K562 (cell line): ENCODE data around the gene GAPDH. TPM values are rescaled to one million over a fixed set of nuclear protein-coding genes. Genes with fewer than 3 reads are reported as not detected.
A peak's percentile ranks its signal among the peaks of the same experiment; 100 is the strongest.

Source experiments
- BRF2 ChIP-seq: IDR thresholded peaks from 3 replicates; pipeline ENCODE4 v1.6.1; 2011; ENCODE audit warnings: borderline replicate concordance, mild to moderate bottlenecking; ENCODE audit not compliant: insufficient read length, insufficient read depth
- CREM ChIP-seq: IDR thresholded peaks from 2 replicates; pipeline ENCODE4 v1.6.1; 2014; ENCODE audit warnings: antibody characterized with exemption, low read depth
- CXXC5 ChIP-seq: fragments of 250-450 bp; sonication (Bioruptor Pico); IDR thresholded peaks from 2 replicates; pipeline ENCODE4 v1.8.0; 2022; ENCODE audit warnings: inconsistent platforms, mild to moderate bottlenecking, moderate library complexity
- EHMT2 ChIP-seq: fragments of 450-650 bp; IDR thresholded peaks from 2 replicates; pipeline ENCODE4 v1.6.1; 2018; ENCODE audit warnings: antibody characterized with exemption
- FOXP1 ChIP-seq: sonication (generic); formaldehyde crosslinking; IDR thresholded peaks from 2 replicates; pipeline ENCODE4 v1.8.0; 2022; ENCODE audit warnings: mild to moderate bottlenecking, missing genetic modification reagents
- GTF2E2 ChIP-seq: fragments of 200-800 bp; sonication (Bioruptor generic); IDR thresholded peaks from 2 replicates; pipeline ENCODE4 v1.6.1; 2016; ENCODE audit warnings: missing genetic modification characterization, missing compliant biosample characterization
- HMGN3 ChIP-seq: IDR thresholded peaks from 2 replicates; pipeline ENCODE4 v1.6.1; 2011; ENCODE audit warnings: borderline replicate concordance, low read depth, mild to moderate bottlenecking, mixed read lengths, low read length; ENCODE audit not compliant: insufficient read length; ENCODE audit errors: extremely low read depth
- ILK ChIP-seq: fragments of 450-650 bp; IDR thresholded peaks from 2 replicates; pipeline ENCODE4 v1.6.1; 2016; ENCODE audit warnings: missing genetic modification characterization, low read depth, mild to moderate bottlenecking, missing compliant biosample characterization, moderate library complexity, borderline replicate concordance
- KLF13 ChIP-seq: fragments of 450-650 bp; IDR thresholded peaks from 2 replicates; pipeline ENCODE4 v1.6.1; 2016; ENCODE audit warnings: missing genetic modification characterization, low read depth, mild to moderate bottlenecking, missing compliant biosample characterization, moderate library complexity, borderline replicate concordance
- MEIS2 ChIP-seq: fragments of 450-650 bp; IDR thresholded peaks from 2 replicates; pipeline ENCODE4 v1.6.1; 2014; ENCODE audit warnings: mild to moderate bottlenecking; ENCODE audit not compliant: partially characterized antibody
- MXI1 ChIP-seq: IDR thresholded peaks from 2 replicates; pipeline ENCODE4 v1.6.1; 2011; ENCODE audit warnings: low read depth, mild to moderate bottlenecking, improper control_type of control experiment, low read length
- NBN ChIP-seq: fragments of 450-650 bp; IDR thresholded peaks from 2 replicates; pipeline ENCODE4 v1.6.1; 2016; ENCODE audit warnings: low read depth, mild to moderate bottlenecking
- NCOA1 ChIP-seq: fragments of 450-650 bp; IDR thresholded peaks from 2 replicates; pipeline ENCODE4 v1.6.1; 2016; ENCODE audit warnings: low read depth
- NR2C2 ChIP-seq, 2 experiments: fragments of 200-800 bp in 1 of 2; sonication (Bioruptor generic) in 1 of 2; sonication (generic) in 1 of 2; formaldehyde crosslinking in 1 of 2; IDR thresholded peaks; 2 replicates each; pipeline versions ENCODE4 v1.6.1 to v1.8.0; 2016 to 2022; ENCODE audit warnings: mild to moderate bottlenecking in 1 of 2, missing compliant biosample characterization in 1 of 2, missing genetic modification characterization in 1 of 2, missing genetic modification reagents in 1 of 2
- PKNOX1 ChIP-seq: fragments of 450-650 bp; IDR thresholded peaks from 2 replicates; pipeline ENCODE4 v1.6.1; 2016
- PTRF ChIP-seq: fragments of 450-650 bp; IDR thresholded peaks from 2 replicates; pipeline ENCODE4 v1.6.1; 2016; ENCODE audit warnings: mild to moderate bottlenecking, missing genetic modification characterization, missing compliant biosample characterization
- PTTG1 ChIP-seq: fragments of 450-650 bp; IDR thresholded peaks from 2 replicates; pipeline ENCODE4 v1.6.1; 2016; ENCODE audit warnings: low read depth, mild to moderate bottlenecking, missing genetic modification characterization, missing compliant biosample characterization
- SLC30A9 ChIP-seq: fragments of 250-450 bp; sonication (Bioruptor Pico); IDR thresholded peaks from 2 replicates; pipeline ENCODE4 v1.8.0; 2022; ENCODE audit warnings: mild to moderate bottlenecking, moderate library complexity
- SMARCC2 ChIP-seq: fragments of 450-650 bp; IDR thresholded peaks from 2 replicates; pipeline ENCODE4 v1.6.1; 2017; ENCODE audit warnings: antibody characterized with exemption, moderate library complexity, mild to moderate bottlenecking, low read depth
- SP2 ChIP-seq: IDR thresholded peaks from 2 replicates; pipeline ENCODE4 v1.6.1; 2011; ENCODE audit warnings: mild to moderate bottlenecking, low read depth, low read length, moderate library complexity; ENCODE audit not compliant: poor library complexity, severe bottlenecking; ENCODE audit errors: extremely low read depth
- SRSF3 ChIP-seq: fragments of 200-400 bp; formaldehyde crosslinking; IDR thresholded peaks from 2 replicates; pipeline ENCODE4 v1.6.1; 2016; ENCODE audit warnings: mild to moderate bottlenecking, low read length, moderate library complexity; ENCODE audit not compliant: insufficient read depth
- STAT5B ChIP-seq: fragments of 250-450 bp; sonication (Bioruptor Pico); IDR thresholded peaks from 2 replicates; pipeline ENCODE4 v1.8.0; 2021; ENCODE audit warnings: mild to moderate bottlenecking, inconsistent platforms
- TRIM24 ChIP-seq, 2 experiments: fragments of 450-650 bp; IDR thresholded peaks; 2 replicates each; pipeline ENCODE4 v1.6.1; 2016
- ZNF280A ChIP-seq: fragments of 450-650 bp; IDR thresholded peaks from 2 replicates; pipeline ENCODE4 v1.6.1; 2018; ENCODE audit warnings: mild to moderate bottlenecking, low read depth; ENCODE audit not compliant: partially characterized antibody
- polyA plus RNA-seq, 8 experiments: library from polyadenylated mRNA; depleted of rRNA in 4 of 8; stranded (reverse) in 5 of 8; unstranded in 3 of 8; fragments of >200 nt; fragmentation: Nextera tagmentation in 2 of 8; fragmentation: Illumina TruSeq in 1 of 8; extraction: Ambion mirVana in 2 of 8; extraction: Trizol in 1 of 8; gene quantifications; 2 replicates each; pipeline versions ENCODE4 v1.2.1 to v1.2.3, GENCODE V29; 2011 to 2014; ENCODE audit warnings: inconsistent platforms in 1 of 8, missing spikeins in 1 of 8
- total RNA-seq, 7 experiments: library from RNA; depleted of rRNA in 6 of 7; stranded (reverse); fragments of >200 nt in 6 of 7; fragmentation: Illumina TruSeq in 2 of 7; extraction: Trizol in 2 of 7; gene quantifications; 2 replicates each; pipeline versions ENCODE4 v1.2.1 to v1.2.3, GENCODE V29; 2011 to 2021; ENCODE audit warnings: low replicate concordance in 1 of 7

The GAPDH gene
- total and polyA plus RNA-seq, 9 of the 15 experiments (the other 6 are each of a cell fraction or from before 2014, with no cell fraction given): 2,206 to 6,793 (median 4,217) TPM

- TF ChIP-seq MEIS2 (peak; percentile 21), SP2 (no peak), CREM (peak; percentile 74), NR2C2 (CRISPR knock-in tag; IDR thresholded peaks at IDR 0.05) (no peak), NR2C2 (tag; IDR thresholded peaks at IDR 0.05) (peak; percentile 71; the same call in 1 of the 2 replicates), SLC30A9 (CRISPR knock-in tag) (no peak), KLF13 (tag) (peak; percentile 45; the same call in 1 of the 2 replicates), SMARCC2 (no peak), SRSF3 (no peak), EHMT2 (peak; percentile 84; the same call in 1 of the 2 replicates), HMGN3 (peak; percentile 57), NCOA1 (peak; percentile 92), ZNF280A (no peak), PKNOX1 (peak; percentile 56), BRF2 (no peak), MXI1 (peak; percentile 52; the same call in 1 of the 2 replicates), FOXP1 (peak; percentile 41; the same call in 1 of the 2 replicates), NBN (peak; percentile 60; the same call in 1 of the 2 replicates), PTTG1 (no peak), GTF2E2 (tag) (peak; percentile 68; the same call in 1 of the 2 replicates), ILK (tag) (no peak), CXXC5 (peak; percentile 31), TRIM24 (IDR thresholded peaks at IDR 0.05) (peak in 1 of 2 experiments; percentile 86; a peak in 2 of 4 replicates), STAT5B (CRISPR knock-in tag) (no peak), PTRF (tag) (no peak)
These were observed 41.4 kb upstream of the GAPDH start, which contains the start of gene MRPL51 (continued) for GRCh38 chr12:6492838-6493496.
